GM19193 (cell line): ENCODE measurements around the gene SERPINA3.

ENCODE experiments used
- POLR2A ChIP-seq: IDR thresholded peaks from 4 replicates; pipeline ENCODE4 v1.6.1; 2011; ENCODE audit not compliant: insufficient read depth, insufficient read length; ENCODE audit errors: extremely low read depth

Gene SERPINA3

GRCh38 chr14:94638339-94638738 lies 26.1 kb downstream of the SERPINA3 start:
- no peak for TF ChIP-seq POLR2A

GRCh38 chr14:94638961-94639817 lies 27.0 kb downstream of the SERPINA3 start:
- TF ChIP-seq POLR2A = no peak

GRCh38 chr14:94640721-94641631 lies 28.8 kb downstream of the SERPINA3 start:
- no peak for TF ChIP-seq POLR2A

- TF ChIP-seq POLR2A = no peak
Observed at GRCh38 chr14:94641632-94641955, 29.4 kb downstream of the SERPINA3 start.

GRCh38 chr14:94643316-94644101 lies 31.3 kb downstream of the SERPINA3 start:
- no peak for TF ChIP-seq POLR2A

GRCh38 chr14:94644102-94644535 lies 31.9 kb downstream of the SERPINA3 start:
- TF ChIP-seq POLR2A = no peak

- TF ChIP-seq POLR2A = no peak
Observed at GRCh38 chr14:94646066-94646465, 33.9 kb downstream of the SERPINA3 start.

GRCh38 chr14:94646481-94646880 lies 34.3 kb downstream of the SERPINA3 start:
- TF ChIP-seq POLR2A = no peak

GRCh38 chr14:94648801-94649200 lies 36.6 kb downstream of the SERPINA3 start:
- no peak for TF ChIP-seq POLR2A

GRCh38 chr14:94649543-94650443 lies 37.6 kb downstream of the SERPINA3 start:
- TF ChIP-seq POLR2A = no peak

- no peak for TF ChIP-seq POLR2A
Observed at GRCh38 chr14:94650444-94650775, 38.2 kb downstream of the SERPINA3 start.

GRCh38 chr14:94650806-94651805 lies 38.9 kb downstream of the SERPINA3 start:
- no peak for TF ChIP-seq POLR2A

- no peak for TF ChIP-seq POLR2A
Observed at GRCh38 chr14:94653321-94653720, 41.1 kb downstream of the SERPINA3 start.
